ENCODE measurements around the gene ILKAP. TPM values are rescaled to one million over a fixed set of nuclear protein-coding genes. Genes with fewer than 3 reads are reported as not detected.

The ILKAP gene
- total and polyA plus RNA-seq, 2 of the 4 experiments (the other 2 are of a cell fraction), result 13.3 to 44.2 TPM

DNA sequence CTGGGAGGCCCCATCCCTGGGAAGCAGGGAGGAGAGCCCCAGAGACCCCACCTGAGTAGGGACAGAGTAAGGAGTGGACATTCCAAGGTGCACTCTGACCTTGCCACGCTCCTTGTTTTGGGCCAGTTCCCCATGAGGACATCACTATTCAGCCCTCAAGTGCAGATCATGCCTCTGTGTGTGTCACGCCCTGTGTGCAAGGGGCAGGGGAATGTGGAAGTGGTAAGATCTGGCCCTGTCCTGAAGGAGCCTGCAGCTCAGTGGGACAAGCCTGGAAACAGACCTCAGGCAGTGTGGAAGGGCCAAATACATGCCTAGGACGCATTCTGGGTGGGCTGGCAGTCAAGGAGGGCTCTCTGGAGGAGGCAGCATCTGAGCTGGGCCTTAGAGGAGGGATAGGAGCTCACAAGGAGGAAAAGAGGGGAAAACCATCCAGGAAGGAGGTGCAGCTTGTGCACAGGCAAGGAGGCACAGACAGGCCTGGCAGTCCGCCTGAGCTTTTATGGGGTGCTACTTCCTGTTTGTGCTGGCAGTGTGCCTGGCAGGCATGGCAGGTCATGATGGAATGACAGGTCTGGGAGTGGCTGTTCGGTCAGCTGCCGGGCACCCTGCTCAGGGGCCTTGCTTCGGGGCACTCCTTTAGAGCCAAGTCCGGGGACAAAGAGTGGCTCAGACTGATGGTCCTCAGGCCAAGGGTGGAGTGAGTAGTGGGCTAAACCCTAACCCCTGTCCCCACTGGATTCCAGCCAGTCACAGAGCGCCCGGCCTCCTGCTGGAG is 61.8 kb downstream of the ILKAP start:
- Histone ChIP-seq H2BK20ac (ENCODE audit: low read depth, low read length) (0 out of 2 replicates have a peak overlapping the region, but pooled peaks have one; percentile 55), H3K4me3 (ENCODE audit: insufficient read depth, low read depth, low read length) (no peak overlapping the region), H2AK9ac (replicated peaks; ENCODE audit: low read depth, low read length, poor library complexity) (peak overlapping the region; percentile 33), H4K5ac (ENCODE audit: low read depth, low read length) (no peak overlapping the region; the same call in 1 of the 2 replicates), H3K56ac (ENCODE audit: extremely low read depth, insufficient read depth, low read length) (no peak overlapping the region), H2AK5ac (ENCODE audit: low read depth, low read length) (peak overlapping the region; percentile 95), H3K79me1 (ENCODE audit: low read depth in 1 of 2, low read length in 2 of 2) (no peaks in the 10 kb centered on the region), H3K27me3 (ENCODE audit: control insufficient read depth, insufficient read depth, low read length) (no peaks in the 10 kb centered on the region), H2AFZ (replicated peaks; ENCODE audit: low read length, poor library complexity) (peak overlapping the region; percentile 67), H3K9me1 (ENCODE audit: insufficient read depth, low read length) (0 out of 2 replicates have a peak, but pooled peaks cover 14% of the 10 kb centered on the region), H3K4ac (ENCODE audit: low read depth, low read length) (peak overlapping the region; percentile 92), H4K8ac (ENCODE audit: low read depth in 2 of 2, low read length in 2 of 2) (peak overlapping the region; percentile 8 to 18; a peak in 2 of 4 replicates), H4K91ac (ENCODE audit: insufficient read depth, low read depth, low read length) (peak overlapping the region; percentile 79), H3K27ac (ENCODE audit: insufficient read depth, low read length) (no peak overlapping the region), H3K14ac (replicated peaks; ENCODE audit: low read depth, low read length) (no peak overlapping the region), H3K18ac (ENCODE audit: low read depth, low read length) (no peak overlapping the region), H2BK120ac (ENCODE audit: low read depth, low read length) (peak overlapping the region; percentile 95), H3K4me1 (ENCODE audit: control insufficient read depth, insufficient read depth, low read length) (peaks cover 23% of the 10 kb centered on the region), H3K4me2 (ENCODE audit: low read depth, low read length) (no peak overlapping the region), H4K20me1 (ENCODE audit: insufficient read depth, low read length) (no peaks in the 10 kb centered on the region), H3K36me3 (ENCODE audit: control insufficient read depth, insufficient read depth, low read length) (no peaks in the 10 kb centered on the region), H3K23ac (ENCODE audit: low read depth, low read length) (peak overlapping the region; percentile 8; the same call in 1 of the 2 replicates), H2BK5ac (ENCODE audit: low read depth, low read length, poor library complexity, severe bottlenecking) (no peak overlapping the region), H3K9ac (ENCODE audit: low read depth, low read length) (no peak overlapping the region), H3K9me3 (ENCODE audit: control insufficient read depth, insufficient read depth, low read length) (no peaks in the 10 kb centered on the region), H2BK15ac (ENCODE audit: low read depth, low read length) (peak overlapping the region; percentile 44)
- DNase-seq (no peak), ATAC-seq (ENCODE audit: low read depth) (no peak)
- intact Hi-C loops (cut with micrococcal nuclease), result no loop called here
- ChIA-PET POLR2A (ENCODE audit: unreplicated experiment) (no interaction called here), CTCF (interaction anchor here (0.8 to 0.9 kb wide), 2 partner anchors 26 to 284 kb away, joined by 3 read pairs; no protein-coding TSS in a partner anchor)
- WGBS, 2 experiments (ENCODE audit: extremely low coverage in 2 of 2, insufficient read length in 1 of 2), result no CpG with 5 or more reads among the region's 10 CpGs
- TF ChIP-seq FOS (IDR thresholded peaks at IDR 0.05; ENCODE audit: low read depth, low read length), result no peak
- TF ChIP-seq RFX5 (IDR thresholded peaks at IDR 0.05; ENCODE audit: low read depth, low read length), result no peak
- TF ChIP-seq, protein P1, sequence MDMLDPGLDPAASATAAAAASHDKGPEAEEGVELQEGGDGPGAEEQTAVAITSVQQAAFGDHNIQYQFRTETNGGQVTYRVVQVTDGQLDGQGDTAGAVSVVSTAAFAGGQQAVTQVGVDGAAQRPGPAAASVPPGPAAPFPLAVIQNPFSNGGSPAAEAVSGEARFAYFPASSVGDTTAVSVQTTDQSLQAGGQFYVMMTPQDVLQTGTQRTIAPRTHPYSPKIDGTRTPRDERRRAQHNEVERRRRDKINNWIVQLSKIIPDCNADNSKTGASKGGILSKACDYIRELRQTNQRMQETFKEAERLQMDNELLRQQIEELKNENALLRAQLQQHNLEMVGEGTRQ (IDR thresholded peaks at IDR 0.05; ENCODE audit: low read depth, low read length), result no peak
- TF ChIP-seq CEBPB (IDR thresholded peaks at IDR 0.05; ENCODE audit: low read depth, low read length), result no peak
- no peak for TF ChIP-seq CHD1 (IDR thresholded peaks at IDR 0.05; ENCODE audit: low read depth, low read length)
- in situ Hi-C loops (cut with MboI; ENCODE audit: low sequenced_read_pairs), result no loop called here
- dilution Hi-C loops (cut with HindIII; ENCODE audit: low sequenced_read_pairs, unreplicated experiment), result no loop called here
- no TSS peak for BruUV-seq (replicated peaks)
